ENCODE measurements around the gene COLGALT1.

DNA sequence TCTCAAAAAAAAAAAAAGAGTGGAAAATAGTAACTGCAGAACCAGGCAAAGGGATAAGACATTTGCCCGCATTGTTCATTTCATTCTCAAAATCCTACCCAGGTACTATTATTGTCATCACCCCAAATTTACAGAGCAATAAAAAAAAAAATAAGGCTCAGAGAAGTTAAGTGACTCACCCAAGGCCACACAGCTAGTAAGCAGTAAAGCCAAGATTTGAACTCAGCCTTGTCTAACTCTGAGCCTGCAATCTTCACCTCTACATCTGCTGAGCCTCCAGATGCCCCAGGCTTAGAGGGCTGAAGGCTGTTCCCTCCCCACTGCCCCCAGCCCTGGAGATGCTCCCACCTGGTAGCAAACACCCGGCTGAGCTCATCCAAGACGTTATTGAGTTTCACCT, 71.7 kb downstream of the COLGALT1 start:
- TF ChIP-seq RFX5 (IDR thresholded peaks at IDR 0.05; ENCODE audit: low read depth, low read length) = no peak
- no peak for TF ChIP-seq JUND (IDR thresholded peaks at IDR 0.05; ENCODE audit: low read depth, low read length)
- TF ChIP-seq EZH2 (IDR thresholded peaks at IDR 0.05; ENCODE audit: borderline replicate concordance, control insufficient read depth, low read depth, low read length) = no peak
- TF ChIP-seq, protein P1, sequence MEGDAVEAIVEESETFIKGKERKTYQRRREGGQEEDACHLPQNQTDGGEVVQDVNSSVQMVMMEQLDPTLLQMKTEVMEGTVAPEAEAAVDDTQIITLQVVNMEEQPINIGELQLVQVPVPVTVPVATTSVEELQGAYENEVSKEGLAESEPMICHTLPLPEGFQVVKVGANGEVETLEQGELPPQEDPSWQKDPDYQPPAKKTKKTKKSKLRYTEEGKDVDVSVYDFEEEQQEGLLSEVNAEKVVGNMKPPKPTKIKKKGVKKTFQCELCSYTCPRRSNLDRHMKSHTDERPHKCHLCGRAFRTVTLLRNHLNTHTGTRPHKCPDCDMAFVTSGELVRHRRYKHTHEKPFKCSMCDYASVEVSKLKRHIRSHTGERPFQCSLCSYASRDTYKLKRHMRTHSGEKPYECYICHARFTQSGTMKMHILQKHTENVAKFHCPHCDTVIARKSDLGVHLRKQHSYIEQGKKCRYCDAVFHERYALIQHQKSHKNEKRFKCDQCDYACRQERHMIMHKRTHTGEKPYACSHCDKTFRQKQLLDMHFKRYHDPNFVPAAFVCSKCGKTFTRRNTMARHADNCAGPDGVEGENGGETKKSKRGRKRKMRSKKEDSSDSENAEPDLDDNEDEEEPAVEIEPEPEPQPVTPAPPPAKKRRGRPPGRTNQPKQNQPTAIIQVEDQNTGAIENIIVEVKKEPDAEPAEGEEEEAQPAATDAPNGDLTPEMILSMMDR (IDR thresholded peaks at IDR 0.05 in 2 of 3, conservative IDR thresholded peaks at IDR 0.05 in 1 of 3; ENCODE audit: control insufficient read depth in 2 of 3, extremely low read depth in 1 of 3, insufficient read depth in 1 of 3, low read depth in 3 of 3, low read length in 3 of 3) = no peak
- TF ChIP-seq SIN3A (IDR thresholded peaks at IDR 0.05; ENCODE audit: low read depth, low read length) = no peak
- TF ChIP-seq SP1 (IDR thresholded peaks at IDR 0.05; ENCODE audit: low read depth, low read length) = no peak
- TF ChIP-seq SIX5 (IDR thresholded peaks at IDR 0.05; ENCODE audit: low read depth, low read length, severe bottlenecking) = no peak
- no peak for TF ChIP-seq FOS (IDR thresholded peaks at IDR 0.05; ENCODE audit: borderline replicate concordance, extremely low read depth, insufficient read length)
- TF ChIP-seq SMC3 (IDR thresholded peaks at IDR 0.05; ENCODE audit: borderline replicate concordance, low read length) = no peak
- TF ChIP-seq, protein P2, sequence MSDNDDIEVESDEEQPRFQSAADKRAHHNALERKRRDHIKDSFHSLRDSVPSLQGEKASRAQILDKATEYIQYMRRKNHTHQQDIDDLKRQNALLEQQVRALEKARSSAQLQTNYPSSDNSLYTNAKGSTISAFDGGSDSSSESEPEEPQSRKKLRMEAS (IDR thresholded peaks at IDR 0.05; ENCODE audit: low read depth, low read length) = no peak
- TF ChIP-seq, protein P3, sequence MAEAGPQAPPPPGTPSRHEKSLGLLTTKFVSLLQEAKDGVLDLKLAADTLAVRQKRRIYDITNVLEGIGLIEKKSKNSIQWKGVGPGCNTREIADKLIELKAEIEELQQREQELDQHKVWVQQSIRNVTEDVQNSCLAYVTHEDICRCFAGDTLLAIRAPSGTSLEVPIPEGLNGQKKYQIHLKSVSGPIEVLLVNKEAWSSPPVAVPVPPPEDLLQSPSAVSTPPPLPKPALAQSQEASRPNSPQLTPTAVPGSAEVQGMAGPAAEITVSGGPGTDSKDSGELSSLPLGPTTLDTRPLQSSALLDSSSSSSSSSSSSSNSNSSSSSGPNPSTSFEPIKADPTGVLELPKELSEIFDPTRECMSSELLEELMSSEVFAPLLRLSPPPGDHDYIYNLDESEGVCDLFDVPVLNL (IDR thresholded peaks at IDR 0.05; ENCODE audit: low read depth, low read length) = no peak
- no peak for TF ChIP-seq SREBF2 (IDR thresholded peaks at IDR 0.05; ENCODE audit: low read length)
- TF ChIP-seq, protein P4, sequence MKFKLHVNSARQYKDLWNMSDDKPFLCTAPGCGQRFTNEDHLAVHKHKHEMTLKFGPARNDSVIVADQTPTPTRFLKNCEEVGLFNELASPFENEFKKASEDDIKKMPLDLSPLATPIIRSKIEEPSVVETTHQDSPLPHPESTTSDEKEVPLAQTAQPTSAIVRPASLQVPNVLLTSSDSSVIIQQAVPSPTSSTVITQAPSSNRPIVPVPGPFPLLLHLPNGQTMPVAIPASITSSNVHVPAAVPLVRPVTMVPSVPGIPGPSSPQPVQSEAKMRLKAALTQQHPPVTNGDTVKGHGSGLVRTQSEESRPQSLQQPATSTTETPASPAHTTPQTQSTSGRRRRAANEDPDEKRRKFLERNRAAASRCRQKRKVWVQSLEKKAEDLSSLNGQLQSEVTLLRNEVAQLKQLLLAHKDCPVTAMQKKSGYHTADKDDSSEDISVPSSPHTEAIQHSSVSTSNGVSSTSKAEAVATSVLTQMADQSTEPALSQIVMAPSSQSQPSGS (IDR thresholded peaks at IDR 0.05; ENCODE audit: low read length) = no peak

All from GM12878 (cell line).